ENCODE data around the gene SLC2A9.
"Not testable (repeated sequence)": the region's sequence is repeated elsewhere in the genome, so short reads cannot be mapped to it uniquely, and the experiment has no call there.

DNA sequence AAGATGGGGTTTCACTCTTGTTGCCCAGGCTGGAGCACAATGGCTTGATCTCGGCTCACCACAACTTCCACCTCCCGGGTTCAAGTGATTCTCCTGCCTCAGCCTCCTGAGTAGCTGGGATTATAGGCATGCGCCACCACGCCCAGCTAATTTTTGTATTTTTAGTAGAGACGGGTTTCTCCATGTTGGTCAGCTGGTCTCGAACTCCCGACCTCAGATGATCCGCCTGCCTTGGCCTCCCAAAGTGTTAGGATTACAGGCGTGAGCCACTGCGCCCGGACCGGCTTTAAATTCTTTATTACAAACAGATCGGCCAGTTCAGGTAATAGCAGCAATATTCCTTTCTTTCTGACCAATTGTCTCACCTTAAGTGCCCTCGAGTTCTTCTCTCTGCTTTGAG is 39.4 kb downstream of the SLC2A9 start:
- TF ChIP-seq, protein P1, sequence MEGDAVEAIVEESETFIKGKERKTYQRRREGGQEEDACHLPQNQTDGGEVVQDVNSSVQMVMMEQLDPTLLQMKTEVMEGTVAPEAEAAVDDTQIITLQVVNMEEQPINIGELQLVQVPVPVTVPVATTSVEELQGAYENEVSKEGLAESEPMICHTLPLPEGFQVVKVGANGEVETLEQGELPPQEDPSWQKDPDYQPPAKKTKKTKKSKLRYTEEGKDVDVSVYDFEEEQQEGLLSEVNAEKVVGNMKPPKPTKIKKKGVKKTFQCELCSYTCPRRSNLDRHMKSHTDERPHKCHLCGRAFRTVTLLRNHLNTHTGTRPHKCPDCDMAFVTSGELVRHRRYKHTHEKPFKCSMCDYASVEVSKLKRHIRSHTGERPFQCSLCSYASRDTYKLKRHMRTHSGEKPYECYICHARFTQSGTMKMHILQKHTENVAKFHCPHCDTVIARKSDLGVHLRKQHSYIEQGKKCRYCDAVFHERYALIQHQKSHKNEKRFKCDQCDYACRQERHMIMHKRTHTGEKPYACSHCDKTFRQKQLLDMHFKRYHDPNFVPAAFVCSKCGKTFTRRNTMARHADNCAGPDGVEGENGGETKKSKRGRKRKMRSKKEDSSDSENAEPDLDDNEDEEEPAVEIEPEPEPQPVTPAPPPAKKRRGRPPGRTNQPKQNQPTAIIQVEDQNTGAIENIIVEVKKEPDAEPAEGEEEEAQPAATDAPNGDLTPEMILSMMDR (IDR thresholded peaks at IDR 0.05) = not testable (repeated sequence)
- not testable (repeated sequence) for TF ChIP-seq EP300 (IDR thresholded peaks at IDR 0.05)
